Measurements from ENCODE around the gene NEMP1.

The NEMP1 gene

DNA sequence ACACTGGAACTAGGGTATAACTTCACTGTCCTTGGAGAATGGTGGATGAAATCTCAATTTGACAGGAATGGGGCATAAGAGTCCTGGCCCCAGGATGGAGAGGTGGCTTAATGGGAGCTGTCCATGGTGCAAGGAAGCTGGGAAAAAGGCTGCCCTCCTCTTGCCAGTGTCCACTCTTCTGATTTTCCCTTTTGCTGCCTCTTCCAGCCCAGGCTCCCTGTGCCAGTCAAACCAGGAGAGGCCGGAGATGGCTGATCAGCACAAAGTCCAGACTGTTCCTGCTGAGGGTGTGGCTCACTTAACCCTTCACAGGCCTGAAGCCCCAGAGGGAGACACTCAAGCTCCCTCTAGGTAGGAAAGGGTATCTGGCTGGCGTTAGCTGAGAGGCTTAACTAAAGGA is 28.7 kb downstream of the NEMP1 start, which contains the start of gene MYO1A:
Gene MYO1A, minus strand, starts transcription at position 240 of the 400 bp plus-strand sequence. CDS start 1,806 bp downstream, outside the sequence.
- H3K4me2 ChIP-seq (ENCODE audit: low read depth, low read length, poor library complexity, severe bottlenecking), result no peak within 1 kb of the TSS

DNA sequence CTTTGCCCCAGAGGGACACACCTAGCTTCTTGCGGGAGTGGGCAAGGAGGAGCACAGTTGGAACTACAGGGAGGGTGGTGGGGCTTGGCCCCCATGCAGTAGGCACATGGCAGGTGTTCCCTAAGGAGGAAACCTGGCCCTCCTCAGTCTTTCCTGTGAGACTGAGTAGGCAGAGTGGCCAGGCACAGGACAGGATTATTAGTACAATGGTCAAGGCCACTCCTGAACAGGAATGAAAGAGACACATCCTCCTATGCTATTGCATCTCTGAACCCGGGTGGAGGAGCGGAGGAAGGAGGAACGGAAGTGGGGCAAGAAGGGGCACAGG is 29.5 kb downstream of the NEMP1 start:
- H4K20me1 ChIP-seq (ENCODE audit: low read depth, low read length), result no peaks in the 10 kb centered on the region
- no peaks in the 10 kb centered on the region for H3F3A ChIP-seq (ENCODE audit: insufficient read depth)
- H3K4me2 ChIP-seq (ENCODE audit: low read depth, low read length, poor library complexity, severe bottlenecking), result no peak overlapping the region
- TF ChIP-seq, protein P1, sequence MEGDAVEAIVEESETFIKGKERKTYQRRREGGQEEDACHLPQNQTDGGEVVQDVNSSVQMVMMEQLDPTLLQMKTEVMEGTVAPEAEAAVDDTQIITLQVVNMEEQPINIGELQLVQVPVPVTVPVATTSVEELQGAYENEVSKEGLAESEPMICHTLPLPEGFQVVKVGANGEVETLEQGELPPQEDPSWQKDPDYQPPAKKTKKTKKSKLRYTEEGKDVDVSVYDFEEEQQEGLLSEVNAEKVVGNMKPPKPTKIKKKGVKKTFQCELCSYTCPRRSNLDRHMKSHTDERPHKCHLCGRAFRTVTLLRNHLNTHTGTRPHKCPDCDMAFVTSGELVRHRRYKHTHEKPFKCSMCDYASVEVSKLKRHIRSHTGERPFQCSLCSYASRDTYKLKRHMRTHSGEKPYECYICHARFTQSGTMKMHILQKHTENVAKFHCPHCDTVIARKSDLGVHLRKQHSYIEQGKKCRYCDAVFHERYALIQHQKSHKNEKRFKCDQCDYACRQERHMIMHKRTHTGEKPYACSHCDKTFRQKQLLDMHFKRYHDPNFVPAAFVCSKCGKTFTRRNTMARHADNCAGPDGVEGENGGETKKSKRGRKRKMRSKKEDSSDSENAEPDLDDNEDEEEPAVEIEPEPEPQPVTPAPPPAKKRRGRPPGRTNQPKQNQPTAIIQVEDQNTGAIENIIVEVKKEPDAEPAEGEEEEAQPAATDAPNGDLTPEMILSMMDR (IDR thresholded peaks at IDR 0.05; ENCODE audit: insufficient read depth, low read length, poor library complexity, severe bottlenecking), result no peak
- TF ChIP-seq EZH2phosphoT487 (conservative IDR thresholded peaks at IDR 0.05; ENCODE audit: low read length), result no peak
- H3K9me3 ChIP-seq (ENCODE audit: insufficient read depth, low read length), result no peaks in the 10 kb centered on the region
- no peaks in the 10 kb centered on the region for H3K9me2 ChIP-seq (replicated peaks; ENCODE audit: insufficient read depth, low read length)
- H3K27me3 ChIP-seq (ENCODE audit: low read length), result no peaks in the 10 kb centered on the region
- no peak overlapping the region for H3K4me3 ChIP-seq (ENCODE audit: insufficient read depth, low read length, poor library complexity, severe bottlenecking)
- 0 out of 2 replicates have a peak, but pooled peaks cover 1% of the 10 kb centered on the region for H3K36me3 ChIP-seq (ENCODE audit: low read length)
- H3K9ac ChIP-seq (ENCODE audit: low read length), result no peak overlapping the region
- no peaks in the 10 kb centered on the region for H3K79me2 ChIP-seq (ENCODE audit: insufficient read depth, low read length)
- H3K27ac ChIP-seq (ENCODE audit: low read depth, low read length), result no peak overlapping the region
- H2AFZ ChIP-seq (ENCODE audit: low read depth, low read length, severe bottlenecking), result no peak overlapping the region

More for the DNA sequence above, 28.7 kb downstream of the NEMP1 start, which contains the start of gene MYO1A:
- TF ChIP-seq, protein P1 (IDR thresholded peaks at IDR 0.05; ENCODE audit: insufficient read depth, low read length, poor library complexity, severe bottlenecking), result no peak
- Histone ChIP-seq H3K27me3 (ENCODE audit: low read length) (no peaks in the 10 kb centered on the region), H3K79me2 (ENCODE audit: insufficient read depth, low read length) (no peaks in the 10 kb centered on the region), H3K27ac (ENCODE audit: low read depth, low read length) (no peak within 1 kb of the TSS), H4K20me1 (ENCODE audit: low read depth, low read length) (no peaks in the 10 kb centered on the region), H3K9me2 (replicated peaks; ENCODE audit: insufficient read depth, low read length) (no peaks in the 10 kb centered on the region), H3K9ac (ENCODE audit: low read length) (no peak within 1 kb of the TSS), H3K4me3 (ENCODE audit: insufficient read depth, low read length, poor library complexity, severe bottlenecking) (no peak within 1 kb of the TSS), H3F3A (ENCODE audit: insufficient read depth) (no peaks in the 10 kb centered on the region), H2AFZ (ENCODE audit: low read depth, low read length, severe bottlenecking) (no peak within 1 kb of the TSS), H3K36me3 (ENCODE audit: low read length) (0 out of 2 replicates have a peak, but pooled peaks cover 4% of the 10 kb centered on the region), H3K9me3 (ENCODE audit: insufficient read depth, low read length) (no peaks in the 10 kb centered on the region)

DNA sequence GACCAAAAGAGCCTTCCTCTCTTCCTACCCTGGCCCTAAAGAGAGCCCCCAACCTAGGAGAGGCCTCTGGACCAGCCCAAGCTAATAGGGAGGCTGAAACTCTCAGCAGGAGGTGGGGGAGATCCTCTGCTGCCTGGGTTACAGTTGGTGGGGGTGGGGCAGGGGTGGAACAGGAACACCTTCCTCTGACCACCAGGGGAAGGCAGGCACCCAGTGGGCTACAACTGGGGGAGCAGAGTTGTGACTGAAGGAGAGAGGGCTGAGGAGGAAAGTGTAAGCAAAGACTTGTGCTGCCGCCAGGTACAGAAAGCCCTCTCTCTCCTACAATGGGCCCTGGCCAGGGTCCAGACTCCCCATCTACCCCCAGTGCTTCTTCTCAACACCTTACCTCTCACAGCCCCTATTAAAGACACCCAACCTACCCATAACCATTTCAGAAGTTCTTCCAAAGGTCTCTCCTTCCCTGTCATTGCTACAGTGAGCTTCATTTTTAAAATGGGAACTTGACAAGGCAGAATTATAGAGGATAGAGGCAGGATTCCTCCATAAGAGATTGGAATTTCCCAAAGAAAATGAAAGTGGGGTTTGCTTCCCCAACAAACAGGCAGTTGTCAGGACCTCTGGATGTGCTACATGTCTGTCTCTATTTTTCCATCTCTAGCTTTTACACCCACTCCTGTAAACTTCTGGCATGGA is 30.0 kb downstream of the NEMP1 start:
- Histone ChIP-seq H3K36me3 (ENCODE audit: low read length) (no peaks in the 10 kb centered on the region), H3K9ac (ENCODE audit: low read length) (no peak overlapping the region), H3K27ac (ENCODE audit: low read depth, low read length) (no peak overlapping the region), H3K4me3 (ENCODE audit: insufficient read depth, low read length, poor library complexity, severe bottlenecking) (no peak overlapping the region), H3F3A (ENCODE audit: insufficient read depth) (no peaks in the 10 kb centered on the region), H3K9me2 (replicated peaks; ENCODE audit: insufficient read depth, low read length) (no peaks in the 10 kb centered on the region), H3K4me2 (ENCODE audit: low read depth, low read length, poor library complexity, severe bottlenecking) (no peak overlapping the region), H2AFZ (ENCODE audit: low read depth, low read length, severe bottlenecking) (no peak overlapping the region), H3K79me2 (ENCODE audit: insufficient read depth, low read length) (no peaks in the 10 kb centered on the region), H3K27me3 (ENCODE audit: low read length) (no peaks in the 10 kb centered on the region), H3K9me3 (ENCODE audit: insufficient read depth, low read length) (no peaks in the 10 kb centered on the region), H4K20me1 (ENCODE audit: low read depth, low read length) (no peaks in the 10 kb centered on the region)
- no peak for TF ChIP-seq EZH2phosphoT487 (conservative IDR thresholded peaks at IDR 0.05; ENCODE audit: low read length)
- TF ChIP-seq, protein P1 (IDR thresholded peaks at IDR 0.05; ENCODE audit: insufficient read depth, low read length, poor library complexity, severe bottlenecking), result no peak

All from SU-DHL-6 (cell line).